Fibroblast of upper back skin (primary cell): Measurements from ENCODE around the gene ROCK2.
A peak's percentile ranks its signal among the peaks of the same experiment; 100 is the strongest.

Source experiments
- DNase-seq: peaks from one replicate; pipeline ENCODE4 v3.0.0-alpha.2; 2013

The ROCK2 gene

DNA sequence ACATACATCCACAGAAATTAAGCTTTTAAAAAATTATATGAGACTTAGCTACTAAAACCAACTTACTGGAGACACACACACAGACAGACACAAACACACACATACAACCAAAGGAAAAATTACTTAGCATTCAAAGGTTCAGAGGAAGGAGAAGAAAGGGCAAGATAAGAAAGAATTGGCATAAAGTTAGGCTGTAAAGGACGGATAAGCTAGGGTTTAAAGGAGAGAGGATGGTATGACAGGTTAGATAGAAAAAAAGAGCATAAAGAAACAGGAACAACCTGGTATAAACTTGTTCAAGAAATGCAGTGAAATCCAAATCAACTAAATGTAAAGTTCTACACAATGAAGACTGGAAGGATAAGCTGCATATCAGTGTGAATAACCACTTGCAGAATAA, 115.7 kb downstream of the ROCK2 start:
- DNase-seq: no peak

DNA sequence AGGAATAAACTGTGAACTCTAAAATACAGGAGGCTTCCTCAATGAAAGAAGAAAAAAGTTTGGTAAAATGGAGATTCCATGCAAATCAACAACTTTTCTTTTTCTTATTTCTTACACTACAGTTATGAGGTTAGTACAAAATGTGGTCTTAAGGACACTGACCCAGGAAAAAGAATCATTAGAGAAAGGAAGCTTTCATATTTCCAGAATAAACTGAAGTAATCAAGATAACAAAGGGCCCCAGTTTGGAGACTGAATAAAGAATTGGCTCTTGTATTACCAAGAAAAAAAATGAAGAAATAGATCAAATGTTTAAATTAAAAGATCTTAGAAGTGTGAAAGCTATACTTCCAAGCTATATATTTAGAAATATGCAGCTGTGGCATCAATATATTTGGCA, 116.8 kb downstream of the ROCK2 start:
- DNase-seq: no peak

DNA sequence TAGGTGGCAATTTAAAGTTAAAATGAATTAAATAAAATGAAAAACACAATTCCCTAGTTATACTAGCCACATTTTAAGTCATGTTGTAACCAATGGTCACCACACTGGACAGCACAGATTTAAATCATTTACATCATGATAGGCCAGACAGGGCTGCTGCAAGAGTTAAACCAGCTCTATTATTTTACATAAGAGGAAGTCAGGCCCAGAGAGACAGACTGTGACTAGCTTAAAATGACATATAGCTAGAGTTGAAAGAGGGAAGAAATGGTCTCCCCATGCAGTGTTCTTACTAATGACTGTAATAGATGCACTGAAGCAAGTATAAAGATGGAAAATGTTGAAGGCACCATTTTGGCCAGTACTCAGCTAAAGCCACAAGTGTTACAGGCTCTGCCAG, 119.5 kb downstream of the ROCK2 start:
- DNase-seq: no peak

DNA sequence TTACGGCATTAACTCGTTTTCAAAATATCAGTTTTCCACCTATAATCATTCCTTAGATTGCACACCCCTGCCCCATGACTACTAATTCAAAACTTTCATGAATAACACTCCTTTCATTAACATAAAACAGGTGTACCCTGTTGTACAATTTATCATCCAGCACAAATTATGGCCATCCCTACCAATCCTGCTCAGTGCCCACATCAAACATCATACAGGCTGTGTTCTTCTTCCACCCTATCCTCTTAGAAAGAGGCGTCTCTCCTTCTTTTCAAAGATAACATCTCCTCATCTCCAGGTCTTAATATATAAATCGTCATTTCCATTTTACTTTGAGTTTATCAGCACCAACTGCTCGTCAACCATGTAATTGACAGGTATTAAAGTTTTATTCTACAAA, 121.6 kb downstream of the ROCK2 start:
- DNase-seq: no peak

DNA sequence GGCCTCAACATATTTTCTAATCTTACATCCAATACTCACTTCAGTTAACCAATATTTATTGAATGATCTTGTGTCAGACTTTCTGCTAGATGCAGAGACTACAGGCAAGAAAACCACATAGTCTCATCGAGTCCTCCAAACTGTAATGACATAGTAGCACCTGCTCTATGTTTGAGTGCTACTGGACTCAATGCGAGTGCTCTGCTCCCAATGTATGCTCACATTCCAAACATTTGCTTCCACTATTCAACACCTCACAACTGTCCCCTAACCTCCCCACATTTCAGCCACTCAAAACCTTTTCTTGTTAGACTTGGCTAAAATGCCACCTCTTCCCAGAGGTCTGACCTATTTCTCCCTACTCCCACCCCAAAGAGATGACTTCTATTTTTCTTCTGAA, 124.0 kb downstream of the ROCK2 start:
- no peak for DNase-seq

DNA sequence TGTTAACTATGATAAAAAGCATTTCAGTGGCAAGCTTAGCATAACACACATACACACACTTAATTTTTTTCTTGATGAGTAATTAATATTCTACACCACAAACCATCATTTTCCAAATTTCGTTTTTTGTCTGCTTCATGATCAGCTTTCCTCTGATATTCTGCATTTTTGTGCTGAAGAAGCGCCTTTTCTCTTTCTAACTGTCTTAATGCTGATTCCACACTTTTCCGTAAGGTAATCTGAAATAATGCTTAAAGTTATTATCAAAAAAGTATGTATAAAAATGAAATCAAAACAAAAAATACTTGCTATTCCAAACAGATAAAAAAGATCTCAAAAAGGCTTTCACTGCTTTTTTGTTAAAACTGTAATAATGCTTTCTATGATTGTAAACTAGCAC, 129.0 kb downstream of the ROCK2 start:
- no peak for DNase-seq

DNA sequence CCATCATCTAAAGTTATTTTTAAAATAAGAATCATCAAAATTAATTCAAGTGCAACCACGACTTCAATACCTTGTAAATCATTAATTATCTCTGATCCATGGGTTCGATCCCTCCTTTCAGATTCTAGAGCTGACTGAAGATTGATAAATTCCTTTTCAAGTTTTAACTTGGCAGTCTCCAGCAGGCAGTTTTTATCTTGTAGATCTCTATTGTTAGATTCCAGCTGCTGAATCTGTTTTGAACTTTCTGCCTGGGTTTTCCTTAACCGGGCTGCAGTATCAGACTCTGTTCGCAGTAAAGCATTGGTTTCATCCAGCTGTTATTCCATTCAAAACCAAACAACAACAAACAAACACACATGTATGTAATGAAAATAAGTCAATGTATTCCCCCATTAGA, 129.7 kb downstream of the ROCK2 start:
- no peak for DNase-seq

DNA sequence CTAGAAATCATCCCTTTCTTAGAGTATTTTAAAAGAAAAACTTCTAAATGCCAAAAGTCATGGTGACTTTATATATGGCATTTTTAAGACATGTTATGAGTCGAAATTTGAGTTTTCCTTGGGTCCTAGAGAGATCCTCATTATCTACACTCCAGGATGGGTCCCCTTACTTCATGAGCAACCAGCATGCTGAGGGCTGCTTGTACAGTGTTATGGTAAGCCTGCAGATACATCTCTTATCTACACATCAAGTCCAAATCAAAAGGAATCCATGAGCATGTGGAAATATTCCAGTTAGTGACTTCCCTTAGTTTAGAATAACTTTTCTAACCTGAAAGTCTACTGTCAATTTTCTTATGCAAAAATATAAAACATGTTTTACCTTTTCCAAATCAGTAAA, 130.5 kb downstream of the ROCK2 start:
- DNase-seq: no peak

DNA sequence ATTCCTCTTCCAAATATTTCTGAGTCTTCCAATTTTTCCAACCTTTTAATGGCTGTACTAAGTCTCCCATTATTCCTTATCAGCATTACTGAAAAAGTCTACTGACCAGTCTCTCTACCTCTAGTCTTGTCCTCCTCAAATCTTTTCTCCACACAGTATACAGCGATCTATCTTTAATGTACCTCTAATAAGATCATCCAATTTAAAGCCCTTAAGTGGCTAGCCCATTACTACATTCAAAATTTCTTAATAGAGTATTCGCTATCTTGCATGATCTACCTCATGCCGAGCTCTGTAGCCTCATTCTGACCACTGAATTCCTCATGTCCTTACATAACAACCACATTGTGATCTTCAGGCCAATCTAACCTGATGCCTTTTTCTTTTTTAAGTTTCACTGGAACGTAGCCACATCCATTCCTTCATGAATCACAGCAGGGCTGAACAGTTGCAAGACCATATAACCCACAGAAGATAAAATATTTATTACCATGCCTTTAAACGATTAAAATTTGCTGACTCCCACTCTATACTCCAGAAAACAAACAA, 131.3 kb downstream of the ROCK2 start:
- DNase-seq: peak; percentile 88

DNA sequence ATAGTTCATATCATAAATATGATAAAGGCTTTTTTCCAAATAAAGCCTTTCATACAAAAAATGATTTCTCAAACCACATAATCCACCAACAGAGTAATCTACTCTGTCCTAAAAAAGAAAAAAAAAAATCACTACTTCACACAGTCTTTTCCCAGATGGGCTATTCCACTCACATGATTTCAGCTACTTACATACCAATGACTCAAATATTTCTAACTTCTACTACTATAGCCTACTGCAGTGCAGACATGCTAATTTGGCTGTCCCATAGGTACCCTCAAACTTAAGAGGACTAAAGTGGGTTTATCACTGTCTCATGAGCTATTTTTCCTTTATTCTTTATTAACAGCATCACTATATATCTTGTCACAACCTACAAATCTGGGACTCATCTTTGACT, 131.8 kb downstream of the ROCK2 start:
- DNase-seq: peak; percentile 49

DNA sequence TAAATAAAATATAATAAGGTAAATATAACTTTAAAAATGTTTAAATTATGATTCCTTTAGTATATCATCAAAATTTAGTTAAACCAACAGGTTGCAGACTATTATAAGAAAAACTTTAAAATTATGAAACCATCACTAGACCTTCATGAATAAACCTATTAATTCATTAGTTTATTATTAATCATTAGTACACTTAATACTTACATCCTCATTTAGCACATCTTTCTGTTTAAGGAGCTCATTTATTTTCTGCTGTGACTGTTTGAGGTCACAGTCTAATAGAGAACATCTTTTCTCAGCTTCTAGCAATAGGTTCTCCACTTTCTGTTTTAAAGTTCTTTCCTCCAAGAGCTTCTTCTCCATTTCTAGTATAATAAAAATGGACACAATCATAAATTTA, 136.4 kb downstream of the ROCK2 start:
- DNase-seq: no peak

DNA sequence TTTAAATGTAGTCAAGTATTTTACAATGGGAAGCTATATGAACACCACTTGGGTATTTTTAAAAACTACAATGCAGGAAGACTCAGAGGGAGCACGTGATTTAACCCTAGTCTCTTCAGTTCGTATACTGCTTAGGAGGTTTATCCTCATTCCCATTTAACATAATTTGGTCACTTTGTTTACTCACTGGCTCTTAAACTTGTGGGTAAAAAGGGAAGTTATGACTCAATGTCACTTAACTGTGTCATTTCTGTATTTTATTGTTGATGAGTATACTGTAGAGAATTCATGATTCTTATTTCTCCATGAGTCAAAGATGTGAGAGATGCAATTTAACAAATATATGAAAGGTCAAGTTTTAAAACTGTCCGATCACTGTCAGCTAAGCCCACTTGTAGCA, 141.0 kb downstream of the ROCK2 start:
- peak; percentile 32 for DNase-seq

DNA sequence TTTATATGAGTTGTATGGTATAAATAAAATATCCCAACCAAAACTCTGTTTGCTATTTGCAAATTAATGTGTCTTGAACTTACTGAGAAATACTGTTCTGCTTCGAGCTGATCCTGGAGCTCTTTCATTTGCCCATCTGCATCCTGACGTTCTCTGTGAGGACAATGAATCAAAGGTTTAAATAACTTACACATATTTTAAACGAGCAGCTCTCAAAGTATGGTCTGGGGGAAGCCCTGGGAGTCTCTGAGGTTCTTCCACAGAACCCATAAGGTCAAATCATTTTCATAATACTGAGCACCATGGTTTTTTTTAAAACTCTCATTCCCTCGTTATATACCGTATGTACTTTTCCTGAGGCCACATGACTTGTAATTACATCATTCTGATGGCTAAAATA, 142.5 kb downstream of the ROCK2 start:
- no peak for DNase-seq

DNA sequence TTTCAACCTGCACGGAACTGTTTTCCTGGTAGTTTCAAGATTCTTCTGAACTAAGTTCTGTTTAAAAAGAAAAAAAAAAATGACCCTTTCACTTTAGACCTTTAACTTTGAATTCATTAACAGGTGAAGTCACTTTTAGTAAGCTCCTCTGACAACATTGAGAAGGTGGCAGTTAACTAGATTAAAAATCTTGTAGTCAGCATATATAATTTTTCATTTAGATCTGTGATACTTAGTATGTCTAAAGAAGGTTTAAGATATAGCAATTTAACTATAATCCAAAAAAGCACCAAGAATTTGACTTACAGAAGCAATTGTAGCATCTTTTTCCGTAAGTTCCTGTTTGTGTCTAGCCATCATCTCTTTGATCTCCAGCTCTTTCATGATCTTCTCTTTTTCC, 143.8 kb downstream of the ROCK2 start:
- no peak for DNase-seq

DNA sequence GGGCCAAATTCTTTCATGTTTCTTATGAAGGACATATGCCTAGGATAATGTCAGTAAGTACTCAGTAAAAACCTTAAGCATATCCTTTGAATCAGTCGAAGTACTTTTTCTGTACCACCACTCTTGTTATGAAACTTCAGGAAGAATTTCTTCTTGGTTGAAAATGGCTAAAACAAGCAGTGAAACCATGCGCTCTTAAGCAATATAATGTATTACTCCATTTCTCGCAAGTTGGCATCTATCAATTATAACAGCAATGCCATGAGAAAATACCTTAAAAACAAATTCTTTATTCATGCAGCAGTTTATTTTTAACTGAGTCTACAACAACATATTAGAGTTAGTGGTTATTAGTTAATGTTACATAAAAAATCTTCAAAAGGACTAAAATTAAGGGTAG, 148.2 kb downstream of the ROCK2 start:
- no peak for DNase-seq

DNA sequence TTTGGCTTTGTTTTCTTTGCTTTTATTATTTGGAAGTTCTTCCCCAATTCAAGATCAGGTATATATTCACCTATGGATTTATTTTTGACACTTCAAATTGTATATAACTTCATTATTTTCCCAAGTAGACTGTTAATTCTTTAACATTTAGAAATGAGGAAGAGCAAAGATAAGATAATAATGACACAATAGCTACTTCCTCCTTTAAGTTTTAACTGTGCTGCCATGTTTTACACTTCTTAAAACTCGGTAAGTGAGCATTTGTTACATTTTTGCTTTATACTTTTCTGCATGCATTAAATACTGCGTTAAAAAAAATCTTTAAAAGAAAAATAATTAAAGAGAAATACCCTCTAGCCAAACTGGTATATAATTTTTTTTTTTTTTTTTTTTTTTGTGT, 156.7 kb downstream of the ROCK2 start:
- DNase-seq: no peak

DNA sequence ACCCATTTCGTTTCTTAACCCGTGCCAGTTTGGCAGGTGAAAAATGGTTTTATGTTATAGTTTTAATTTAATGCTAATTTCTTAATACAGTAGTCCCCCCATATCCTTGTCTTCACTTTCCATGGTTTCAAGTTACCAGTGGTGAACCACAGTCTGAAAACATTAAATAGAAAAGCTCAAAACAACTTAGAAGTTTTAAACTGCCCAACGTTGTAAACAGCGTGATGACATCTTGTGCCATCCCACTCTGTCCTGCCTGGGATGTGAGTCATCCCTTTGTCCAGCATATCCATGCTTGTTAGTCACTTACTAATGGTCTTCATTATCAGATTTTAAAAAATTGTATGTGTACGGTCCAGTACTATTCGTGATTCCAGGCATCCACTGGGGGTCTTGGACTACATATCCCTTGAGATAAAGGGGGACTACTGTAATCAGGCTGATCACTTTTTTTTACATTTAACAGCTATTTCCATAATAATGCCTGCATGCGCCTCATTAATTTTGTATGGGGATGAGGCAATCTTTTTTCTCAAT, 157.3 kb downstream of the ROCK2 start:
- peak; percentile 51 for DNase-seq

DNA sequence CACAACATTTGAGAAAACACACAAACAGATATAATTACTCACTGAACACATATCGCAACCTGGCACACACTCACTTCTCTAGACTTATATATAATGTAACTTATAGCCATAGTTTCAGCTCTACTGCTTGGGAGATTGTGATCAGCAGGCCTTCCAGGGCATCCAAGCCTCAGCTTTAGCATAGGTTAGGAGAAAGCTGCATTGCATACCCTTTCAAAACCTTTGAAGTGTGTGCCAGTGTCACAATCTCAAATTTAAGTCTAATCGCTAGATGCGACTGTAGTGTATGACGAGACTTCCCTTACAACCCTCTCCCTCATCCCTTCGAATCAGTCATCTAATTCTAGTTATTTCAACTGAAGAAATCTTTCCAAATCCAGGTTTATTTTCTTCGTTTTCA, 158.3 kb downstream of the ROCK2 start:
- DNase-seq: no peak

DNA sequence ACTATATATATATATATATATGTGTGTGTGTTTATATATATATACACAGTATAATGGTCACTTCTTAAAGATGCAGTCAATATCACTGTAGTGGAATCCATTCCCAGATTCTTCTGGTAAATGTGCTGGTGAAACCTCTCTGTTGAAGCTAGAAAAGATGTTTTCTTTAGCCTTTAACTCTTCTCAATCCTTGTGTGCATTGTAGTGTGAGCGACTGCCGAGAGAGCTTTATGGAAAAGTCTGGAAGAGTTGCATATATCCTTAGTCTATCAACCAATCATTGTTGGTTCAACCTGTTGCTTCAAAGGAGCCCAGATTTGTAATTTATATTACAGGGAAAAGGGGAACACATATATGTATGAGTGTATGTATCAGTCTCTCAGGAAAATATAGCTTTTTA, 161.5 kb downstream of the ROCK2 start:
- DNase-seq: no peak

DNA sequence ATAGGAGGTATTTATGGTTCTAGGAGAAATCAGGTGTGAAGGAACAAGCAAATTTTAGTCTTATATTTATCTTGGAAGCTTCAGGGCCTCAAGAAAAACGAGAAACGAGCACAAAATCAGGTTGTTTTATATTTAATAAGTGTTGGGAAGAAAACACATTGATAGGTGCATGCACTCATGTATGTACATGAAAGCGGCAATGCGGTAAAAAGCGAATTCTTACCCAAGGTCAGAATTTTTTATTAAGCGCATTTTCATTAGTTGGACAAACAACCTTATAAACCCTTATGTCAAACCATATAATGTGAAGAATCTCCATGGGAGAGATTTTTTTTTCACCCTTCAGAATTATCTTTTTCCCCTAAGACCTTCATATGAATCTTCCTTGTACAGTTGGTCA, 163.8 kb downstream of the ROCK2 start:
- no peak for DNase-seq

DNA sequence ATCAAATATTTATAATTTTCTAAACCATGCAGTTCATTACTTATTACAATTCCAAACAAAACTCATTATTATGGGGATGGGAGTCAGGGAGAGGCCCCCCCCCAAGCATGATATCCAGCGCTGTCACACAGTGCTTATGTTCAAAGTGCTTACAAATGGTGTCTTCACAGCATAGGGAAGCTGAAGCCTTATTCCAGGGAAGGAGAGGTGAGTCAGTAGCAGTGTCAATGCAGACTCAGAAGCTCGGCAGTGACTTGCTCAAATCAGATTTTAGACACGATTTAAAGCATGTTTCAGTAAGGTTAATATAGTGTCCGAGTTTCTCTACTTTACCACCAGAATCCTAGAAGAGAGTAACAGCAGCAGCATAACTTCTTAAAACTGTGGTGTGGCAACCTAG, 164.5 kb downstream of the ROCK2 start:
- no peak for DNase-seq

DNA sequence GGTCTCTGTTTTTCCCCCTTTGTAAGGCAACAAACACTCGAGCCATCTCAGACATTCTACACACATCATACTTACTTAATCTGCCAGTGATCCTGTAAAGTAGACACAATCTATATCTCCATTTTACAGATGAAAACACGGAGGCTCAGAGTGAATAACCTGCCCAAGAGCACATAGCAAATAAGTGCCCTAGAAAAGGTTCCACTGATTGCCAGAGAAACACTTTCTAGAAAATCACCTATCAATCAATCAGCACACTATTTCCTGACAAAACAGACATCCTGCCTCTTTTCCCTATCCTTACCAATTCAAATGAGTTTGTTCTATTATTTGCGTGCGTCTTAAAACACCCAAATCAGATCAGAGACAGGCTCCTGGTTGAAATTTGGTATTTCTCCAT, 165.2 kb downstream of the ROCK2 start:
- no peak for DNase-seq

DNA sequence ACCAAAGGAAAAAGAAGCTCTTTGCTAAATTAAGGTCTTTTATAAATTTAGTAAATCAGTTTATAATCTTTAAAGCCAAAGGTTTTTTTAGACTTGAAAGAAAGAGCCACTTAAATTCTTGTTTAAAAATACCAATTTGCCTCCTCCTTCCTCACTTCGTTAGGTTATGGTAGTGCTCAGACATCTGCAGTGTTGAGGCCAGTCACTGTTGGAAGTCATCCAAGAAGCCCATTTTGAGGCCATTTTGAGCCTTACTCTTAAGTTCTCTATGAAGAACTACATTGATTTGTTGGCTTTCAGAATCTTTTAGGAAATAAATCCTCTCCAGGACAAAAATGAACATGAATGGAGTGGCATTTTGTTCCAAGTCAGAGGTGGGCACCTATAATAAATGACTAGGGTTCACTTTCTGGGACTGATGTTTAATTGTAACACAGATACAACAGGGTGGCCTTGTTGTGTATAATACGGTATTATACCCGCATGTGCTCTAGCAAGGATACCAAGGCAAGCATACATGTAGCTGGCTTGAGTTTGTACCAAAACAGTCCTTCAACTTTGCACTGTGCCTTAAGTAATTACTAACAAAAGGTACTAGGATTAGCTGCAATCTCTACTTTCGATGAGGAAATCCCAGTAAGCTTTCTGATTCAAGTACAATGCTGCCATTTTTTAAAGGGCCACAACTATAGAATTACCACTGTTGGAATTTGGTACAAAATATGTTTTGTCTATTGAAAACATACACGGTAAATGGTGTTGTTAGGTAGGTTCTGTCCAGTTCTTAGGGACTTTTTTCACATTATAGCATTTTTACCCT, 166.4 kb downstream of the ROCK2 start:
- peak; percentile 43 for DNase-seq

DNA sequence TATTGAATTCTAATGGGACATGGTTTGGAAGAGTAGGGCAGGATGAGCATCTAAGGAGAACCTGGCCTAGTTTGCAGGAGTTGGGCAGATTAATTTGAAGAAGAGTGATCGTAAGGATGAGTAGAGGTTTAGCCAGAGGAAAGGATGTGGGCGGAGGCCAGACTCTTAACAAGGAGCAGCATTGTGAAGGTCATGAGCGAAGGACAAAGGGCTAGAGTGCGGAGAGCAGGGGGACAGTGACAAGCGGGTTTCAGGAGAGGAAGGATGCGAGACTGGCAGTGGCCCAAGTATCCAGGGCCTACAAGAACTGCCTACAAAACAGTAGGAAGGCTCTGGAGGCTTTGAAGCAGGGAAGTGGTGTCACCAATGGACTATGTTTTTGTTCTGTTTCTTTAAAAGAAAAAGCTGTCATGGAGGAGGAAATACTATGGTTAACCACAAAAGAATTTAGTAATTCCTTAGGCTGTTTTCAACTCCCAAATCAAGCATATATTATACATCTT, 169.1 kb downstream of the ROCK2 start:
- DNase-seq: peak; percentile 83

DNA sequence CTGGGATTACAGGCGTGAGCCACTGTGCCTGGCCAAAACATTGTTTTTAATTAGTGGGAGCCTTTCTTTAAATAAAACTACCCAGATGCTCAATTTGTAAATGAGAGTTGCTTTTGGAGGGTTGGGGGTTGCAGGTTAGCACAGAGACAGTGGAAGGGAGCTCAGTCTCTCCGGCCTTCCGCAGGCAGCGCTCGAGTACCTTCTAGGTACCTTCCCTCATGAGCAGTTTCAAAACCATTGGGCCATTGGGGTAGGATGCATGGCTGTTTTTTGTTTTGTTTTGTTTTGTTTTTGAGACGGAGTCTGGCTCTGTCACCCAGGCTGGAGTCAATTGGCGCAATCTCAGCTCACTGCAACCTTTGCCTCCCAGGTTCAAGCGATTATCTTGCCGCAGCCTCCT, 170.2 kb downstream of the ROCK2 start:
- DNase-seq: no peak
